H9 (cell line): ENCODE measurements around the gene SIRPB1. TPM values are rescaled to one million over a fixed set of nuclear protein-coding genes. Genes with fewer than 3 reads are reported as not detected.

Source experiments
- DNase-seq: peaks from one replicate; pipeline ENCODE4 v3.0.0-alpha.2; 2017
- H2AFZ ChIP-seq: one replicate; pipeline ENCODE4 v1.6.1; 2013; ENCODE audit warnings: mild to moderate bottlenecking, low read length, control low read depth, moderate library complexity
- H2AK5ac ChIP-seq: 2 replicates; pipeline ENCODE4 v1.6.1; 2013; ENCODE audit warnings: low read length, control low read depth, mixed read lengths; ENCODE audit not compliant: insufficient read length
- H2BK120ac ChIP-seq: one replicate; pipeline ENCODE4 v1.6.1; 2013; ENCODE audit warnings: low read depth, mild to moderate bottlenecking, low read length, control low read depth, inconsistent platforms; ENCODE audit not compliant: poor library complexity, severe bottlenecking
- H2BK12ac ChIP-seq: 2 replicates; pipeline ENCODE4 v1.6.1; 2013; ENCODE audit warnings: low read length, control low read depth, mixed read lengths, low read depth; ENCODE audit not compliant: insufficient read length
- H2BK15ac ChIP-seq: 2 replicates; pipeline ENCODE4 v1.6.1; 2013; ENCODE audit warnings: low read depth, low read length, control low read depth
- H2BK20ac ChIP-seq: one replicate; pipeline ENCODE4 v1.6.1; 2013; ENCODE audit warnings: low read depth, mild to moderate bottlenecking, low read length, control low read depth, inconsistent platforms; ENCODE audit not compliant: poor library complexity, severe bottlenecking
- H2BK5ac ChIP-seq: 2 replicates; pipeline ENCODE4 v1.6.1; 2013; ENCODE audit warnings: low read length, control low read depth, mixed read lengths; ENCODE audit not compliant: insufficient read length
- H3K14ac ChIP-seq: 2 replicates; pipeline ENCODE4 v1.6.1; 2013; ENCODE audit warnings: low read length, control low read depth; ENCODE audit not compliant: insufficient read depth
- H3K18ac ChIP-seq: 2 replicates; pipeline ENCODE4 v1.6.1; 2013; ENCODE audit warnings: low read depth, mild to moderate bottlenecking, mixed read lengths, low read length, control low read depth; ENCODE audit not compliant: insufficient read length
- H3K23ac ChIP-seq: 2 replicates; pipeline ENCODE4 v1.6.1; 2013; ENCODE audit warnings: low read length, control low read depth, mixed read lengths, low read depth; ENCODE audit not compliant: insufficient read length
- H3K23me2 ChIP-seq: 2 replicates; pipeline ENCODE4 v1.6.1; 2013; ENCODE audit warnings: low read depth, mild to moderate bottlenecking, mixed read lengths, low read length, control low read depth; ENCODE audit not compliant: insufficient read length, poor library complexity, severe bottlenecking
- H3K27ac ChIP-seq: 2 replicates; pipeline ENCODE4 v1.5.1; 2013; ENCODE audit warnings: low read length, control low read depth, mixed read lengths, low read depth; ENCODE audit not compliant: insufficient read length
- H3K27me3 ChIP-seq: 2 replicates; pipeline ENCODE4 v1.6.1; 2013; ENCODE audit warnings: low read length, control low read depth, inconsistent platforms; ENCODE audit not compliant: insufficient read depth
- H3K4ac ChIP-seq: 2 replicates; pipeline ENCODE4 v1.6.1; 2013; ENCODE audit warnings: low read depth, mild to moderate bottlenecking, control low read depth, inconsistent platforms, low read length, moderate library complexity
- H3K4me1 ChIP-seq: 2 replicates; pipeline ENCODE4 v1.6.1; 2013; ENCODE audit warnings: low read length, control low read depth, inconsistent platforms; ENCODE audit not compliant: insufficient read depth
- H3K4me2 ChIP-seq: 2 replicates; pipeline ENCODE4 v1.6.1; 2013; ENCODE audit warnings: low read length, control low read depth, mixed read lengths; ENCODE audit not compliant: insufficient read length, insufficient read depth
- H3K56ac ChIP-seq: 2 replicates; pipeline ENCODE4 v1.6.1; 2013; ENCODE audit warnings: low read depth, mild to moderate bottlenecking, mixed read lengths, low read length, control low read depth; ENCODE audit not compliant: insufficient read length
- H3K79me1 ChIP-seq: 2 replicates; pipeline ENCODE4 v1.6.1; 2013; ENCODE audit warnings: low read depth, mild to moderate bottlenecking, moderate library complexity, low read length, control low read depth, inconsistent platforms; ENCODE audit not compliant: insufficient read depth, poor library complexity, severe bottlenecking
- H3K79me2 ChIP-seq: 2 replicates; pipeline ENCODE4 v1.6.1; 2013; ENCODE audit warnings: low read length, control low read depth, inconsistent platforms; ENCODE audit not compliant: insufficient read depth
- H3K9ac ChIP-seq: 2 replicates; pipeline ENCODE4 v1.6.1; 2013; ENCODE audit warnings: low read length, control low read depth, mixed read lengths; ENCODE audit not compliant: insufficient read length; ENCODE audit errors: extremely low read depth
- H3K9me3 ChIP-seq: one replicate; pipeline ENCODE4 v1.6.1; 2013; ENCODE audit warnings: low read depth, low read length, inconsistent platforms; ENCODE audit not compliant: control insufficient read depth
- H3T11ph ChIP-seq: one replicate; pipeline ENCODE4 v1.6.1; 2013; ENCODE audit warnings: mild to moderate bottlenecking, low read length, control low read depth, inconsistent platforms
- H4K20me1 ChIP-seq: one replicate; pipeline ENCODE4 v1.6.1; 2013; ENCODE audit not compliant: control insufficient read depth, insufficient read length, insufficient read depth
- H4K5ac ChIP-seq: 2 replicates; pipeline ENCODE4 v1.6.1; 2013; ENCODE audit warnings: low read depth, mild to moderate bottlenecking, mixed read lengths, low read length, control low read depth; ENCODE audit not compliant: insufficient read length
- H4K8ac ChIP-seq: replicated peaks from 2 replicates; pipeline ENCODE4 v1.6.1; 2013; ENCODE audit warnings: low read length, control low read depth, mixed read lengths, low read depth; ENCODE audit not compliant: insufficient read length
- H4K91ac ChIP-seq: 2 replicates; pipeline ENCODE4 v1.6.1; 2013; ENCODE audit warnings: low read depth, mild to moderate bottlenecking, moderate library complexity, mixed read lengths, low read length, control low read depth; ENCODE audit not compliant: insufficient read length
- H3K27ac Mint-ChIP-seq, 3 experiments: 2 replicates in 2 of 3; 3 replicates in 1 of 3; pipeline ENCODE4 v1.8.0; 2020 to 2021; ENCODE audit warnings: mixed read lengths in 3 of 3, mild to moderate bottlenecking in 1 of 3, moderate library complexity in 1 of 3
- H3K27me3 Mint-ChIP-seq: 2 replicates; pipeline ENCODE4 v1.8.0; 2021; ENCODE audit warnings: low read depth, mild to moderate bottlenecking, moderate library complexity, mixed read lengths
- H3K36me3 Mint-ChIP-seq, 3 experiments: 2 replicates in 2 of 3; 3 replicates in 1 of 3; pipeline ENCODE4 v1.8.0; 2020 to 2021; ENCODE audit warnings: low read depth in 3 of 3, mixed read lengths in 3 of 3; ENCODE audit not compliant: insufficient read depth in 1 of 3
- H3K4me1 Mint-ChIP-seq, 2 experiments: 2 replicates each; pipeline ENCODE4 v1.8.0; 2020; ENCODE audit warnings: mixed read lengths in 2 of 2
- H3K4me3 Mint-ChIP-seq, 2 experiments: 2 replicates in 1 of 2; 3 replicates in 1 of 2; pipeline ENCODE4 v1.8.0; 2020 to 2021; ENCODE audit warnings: mild to moderate bottlenecking in 2 of 2, mixed read lengths in 2 of 2, moderate library complexity in 1 of 2
- H3K9me3 Mint-ChIP-seq, 2 experiments: 2 replicates in 1 of 2; 3 replicates in 1 of 2; pipeline ENCODE4 v1.8.0; 2020; ENCODE audit warnings: mild to moderate bottlenecking in 2 of 2, mixed read lengths in 2 of 2, moderate library complexity in 1 of 2
- CTCF ChIP-seq: fragments of 200-600 bp; sonication (generic); conservative IDR thresholded peaks from 3 replicates; pipeline ENCODE4 v1.8.0; 2021; ENCODE audit warnings: antibody characterized with exemption, mild to moderate bottlenecking
- WGBS: extraction: QIAGEN DNeasy Blood & Tissue Kit; methylation state at CpG from one replicate; pipeline ENCODE4 v1.1.7; 2013; ENCODE audit warnings: missing lambda C conversion rate, low lambda C conversion rate, mixed read lengths; ENCODE audit not compliant: insufficient read length; ENCODE audit errors: extremely low coverage; 5-methylcytosine and 5-hydroxymethylcytosine counted together
- total RNA-seq: library from RNA; stranded (reverse); gene quantifications from 2 replicates; pipeline ENCODE4 v1.2.1, GENCODE V29; 2021

Gene SIRPB1
- total RNA-seq, 1 experiment from 2014 or later, result 1.0 TPM

GRCh38 chr20:1627200-1627550, 7.4 kb upstream of the SIRPB1 start:
- H3K18ac ChIP-seq, result no peak overlapping the region
- no peak overlapping the region for H3K9ac ChIP-seq
- H3K4ac ChIP-seq, result no peak overlapping the region
- no peak overlapping the region for H3K27ac Mint-ChIP-seq
- H3K27me3 ChIP-seq, result no peaks in the 10 kb centered on the region; the same call in 1 of the 2 replicates
- no peak overlapping the region for H3K23ac ChIP-seq
- H3K27me3 Mint-ChIP-seq, result peaks cover 24% of the 10 kb centered on the region
- H3K79me2 ChIP-seq, result no peaks in the 10 kb centered on the region
- no peak overlapping the region for H3K4me3 Mint-ChIP-seq
- no peaks in the 10 kb centered on the region for H3K23me2 ChIP-seq
- no CpG with 5 or more reads among the region's 2 CpGs for WGBS
- no peaks in the 10 kb centered on the region for H3K9me3 Mint-ChIP-seq
- H3T11ph ChIP-seq, result no peak overlapping the region
- H2BK5ac ChIP-seq, result no peak overlapping the region
- H2BK15ac ChIP-seq, result no peak overlapping the region
- no peak overlapping the region for H2AFZ ChIP-seq
- no peak overlapping the region for H2BK12ac ChIP-seq
- no peak overlapping the region for H2BK20ac ChIP-seq
- H3K56ac ChIP-seq, result no peak overlapping the region
- H3K9me3 ChIP-seq, result no peaks in the 10 kb centered on the region
- no peaks in the 10 kb centered on the region for H3K79me1 ChIP-seq
- H3K4me2 ChIP-seq, result no peak overlapping the region
- no peak overlapping the region for H2BK120ac ChIP-seq
- no peak overlapping the region for H2AK5ac ChIP-seq
- no peak for TF ChIP-seq CTCF
- H3K4me1 Mint-ChIP-seq, result peaks cover 15 to 16% of the 10 kb centered on the region in 2 experiments
- H3K27ac ChIP-seq, result no peak overlapping the region
- H4K5ac ChIP-seq, result no peak overlapping the region
- no peak for DNase-seq
- H4K20me1 ChIP-seq, result no peaks in the 10 kb centered on the region
- no peak overlapping the region for H3K14ac ChIP-seq
- no peak overlapping the region for H4K8ac ChIP-seq
- no peaks in the 10 kb centered on the region; a peak in 1 of 7 replicates for H3K36me3 Mint-ChIP-seq
- H4K91ac ChIP-seq, result no peak overlapping the region
- H3K4me1 ChIP-seq, result peaks cover 3% of the 10 kb centered on the region; the same call in 1 of the 2 replicates
